ENCODE data around the gene TBC1D14.

Gene TBC1D14

DNA sequence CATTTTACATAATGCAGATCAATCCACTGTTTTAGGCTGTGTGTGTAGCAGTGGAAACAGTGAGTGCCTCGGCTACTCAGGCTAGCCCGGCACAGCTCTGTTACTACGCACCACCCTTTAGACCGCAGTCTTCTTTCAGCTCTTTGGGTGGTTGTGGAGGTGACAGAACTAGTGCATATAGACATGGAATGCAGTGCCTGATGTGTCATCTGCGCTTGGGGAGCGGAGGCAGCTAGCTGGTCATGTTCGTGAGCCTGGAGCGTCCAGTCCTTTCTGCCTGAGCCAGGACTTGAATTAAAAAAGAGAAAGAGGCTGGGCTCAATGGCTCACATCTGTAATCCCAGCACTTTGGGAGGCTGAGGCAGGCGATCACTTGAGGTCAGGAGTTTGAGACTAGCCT lies 4.8 kb downstream of the TBC1D14 start:
- H3K27me3 ChIP-seq (replicated peaks in 2 of 5; ENCODE audit: control insufficient read depth in 4 of 5, insufficient read depth in 5 of 5, low read length in 4 of 5), result no peaks in the 10 kb centered on the region
- no peaks in the 10 kb centered on the region for H3K36me3 ChIP-seq (ENCODE audit: control insufficient read depth in 4 of 4, insufficient read depth in 4 of 4, low read length in 3 of 4)
- H3K27ac ChIP-seq (ENCODE audit: insufficient read depth in 1 of 2, low read depth in 1 of 2, low read length in 2 of 2, poor library complexity in 1 of 2, severe bottlenecking in 2 of 2), result no peak overlapping the region
- peaks cover 19 to 86% (median 69%) of the 10 kb centered on the region in 4 experiments for H3K4me1 ChIP-seq (ENCODE audit: control extremely low read depth in 1 of 4, control insufficient read depth in 4 of 4, insufficient read depth in 4 of 4, low read length in 3 of 4)
- no peak for DNase-seq
- ChIA-PET CTCF (interaction anchor here (1.1 to 2.5 kb wide), 6 partner anchors 23 to 158 kb away, joined by 3 to 11 read pairs (median 4); no protein-coding TSS in a partner anchor), POLR2A (no interaction called here)
- H3K4me3 ChIP-seq (ENCODE audit: control insufficient read depth in 1 of 7, extremely low read depth in 1 of 7, insufficient read depth in 4 of 7, low read depth in 2 of 7, low read length in 6 of 7), result no peak overlapping the region
- 94% methylated on average over 5 of the region's 9 CpGs for WGBS (ENCODE audit: insufficient coverage)
- no peaks in the 10 kb centered on the region for H3K9me3 ChIP-seq (ENCODE audit: control extremely low read depth in 1 of 5, control insufficient read depth in 4 of 5, insufficient read depth in 2 of 5, low read depth in 1 of 5, low read length in 4 of 5)

DNA sequence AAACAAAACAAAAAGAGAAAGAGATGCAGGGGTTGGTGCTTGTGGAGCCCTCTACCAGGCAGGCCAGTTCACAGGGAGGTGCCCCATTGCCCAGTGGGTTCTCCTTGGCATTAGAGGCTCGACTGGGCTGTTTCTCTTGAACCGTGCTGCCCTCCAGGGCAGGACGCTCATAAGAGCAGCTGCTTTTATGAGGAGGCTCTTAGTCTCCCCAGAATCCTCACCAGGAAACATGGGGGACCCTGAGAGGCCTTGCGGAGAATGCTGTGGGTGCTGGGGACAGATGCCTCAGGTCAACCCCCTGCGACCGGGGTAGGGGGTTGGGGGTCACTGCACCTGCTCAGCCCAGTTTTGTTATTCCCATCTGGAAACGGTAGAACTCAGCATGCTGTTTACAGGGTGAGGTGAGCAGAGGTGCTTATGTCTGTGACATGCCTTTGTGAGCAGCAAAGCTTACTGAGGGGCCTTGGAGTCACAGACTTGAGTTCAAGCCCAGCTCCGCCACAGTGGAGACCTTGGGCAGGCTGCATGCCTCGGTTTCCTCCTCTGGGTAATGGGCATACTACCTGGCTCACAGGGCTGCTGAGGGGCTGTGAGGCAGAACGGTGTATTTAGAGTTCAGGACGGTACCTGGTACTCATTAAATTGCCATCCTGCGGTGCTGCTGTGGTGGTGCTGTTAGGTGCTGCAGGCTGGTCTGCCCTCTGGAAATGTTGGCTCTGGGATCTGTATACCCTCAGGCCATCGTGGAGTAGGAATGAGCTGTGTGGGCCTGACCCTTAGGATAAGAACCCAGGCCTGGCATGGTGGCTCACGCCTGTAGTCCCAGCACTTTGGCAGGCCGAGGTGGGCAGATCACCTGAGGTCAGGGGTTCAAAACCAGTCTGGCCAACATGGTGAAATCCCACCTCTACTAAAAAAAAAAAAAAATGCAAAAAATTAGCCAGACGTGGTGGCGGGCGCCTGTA lies 5.7 kb downstream of the TBC1D14 start:
- DNase-seq, result no peak
- 98% methylated on average over 9 of the region's 18 CpGs for WGBS (ENCODE audit: insufficient coverage)
- Histone ChIP-seq H3K36me3 (ENCODE audit: control insufficient read depth in 4 of 4, insufficient read depth in 4 of 4, low read length in 3 of 4) (no peaks in the 10 kb centered on the region), H3K4me1 (ENCODE audit: control extremely low read depth in 1 of 4, control insufficient read depth in 4 of 4, insufficient read depth in 4 of 4, low read length in 3 of 4) (peaks cover 19 to 89% (median 64%) of the 10 kb centered on the region in 4 experiments), H3K4me3 (ENCODE audit: control insufficient read depth in 1 of 7, extremely low read depth in 1 of 7, insufficient read depth in 4 of 7, low read depth in 2 of 7, low read length in 6 of 7) (peak overlapping the region in 1 of 7 experiments; percentile 13), H3K27me3 (replicated peaks in 2 of 5; ENCODE audit: control insufficient read depth in 4 of 5, insufficient read depth in 5 of 5, low read length in 4 of 5) (no peaks in the 10 kb centered on the region), H3K9me3 (ENCODE audit: control extremely low read depth in 1 of 5, control insufficient read depth in 4 of 5, insufficient read depth in 2 of 5, low read depth in 1 of 5, low read length in 4 of 5) (no peaks in the 10 kb centered on the region), H3K27ac (ENCODE audit: insufficient read depth in 1 of 2, low read depth in 1 of 2, low read length in 2 of 2, poor library complexity in 1 of 2, severe bottlenecking in 2 of 2) (peak overlapping the region in 1 of 2 experiments; percentile 74)
- POLR2A ChIA-PET, result no interaction called here
- CTCF ChIA-PET, result interaction anchor here (0.9 to 1.4 kb wide), 5 partner anchors 28 to 82 kb away, joined by 3 to 4 read pairs (median 3); no protein-coding TSS in a partner anchor

DNA sequence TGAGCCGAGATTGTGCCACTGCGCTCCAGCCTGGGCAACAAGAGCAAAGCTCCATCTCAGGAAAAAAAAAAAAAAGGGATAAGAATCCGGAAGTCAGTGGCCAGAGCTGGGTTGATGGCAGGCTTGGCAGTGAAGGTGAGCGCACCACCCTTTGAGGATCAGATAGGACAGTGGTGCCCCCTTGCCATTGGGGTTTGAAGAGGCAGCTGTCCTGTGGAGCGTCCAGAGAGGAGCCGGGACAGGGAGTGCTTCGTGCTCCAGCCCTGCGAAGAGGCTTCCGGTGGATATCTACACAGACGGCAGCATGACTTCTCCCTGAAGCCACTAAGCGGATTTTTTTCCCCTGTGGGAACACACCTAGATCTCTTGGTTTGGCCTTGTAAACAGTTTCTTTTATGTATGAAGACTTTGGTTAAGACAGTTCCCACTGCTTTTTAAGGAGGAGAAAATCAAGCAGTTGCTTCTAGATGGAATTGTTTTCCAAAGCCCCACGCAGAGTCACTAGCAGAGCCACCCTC lies 6.5 kb downstream of the TBC1D14 start:
- H3K4me1 ChIP-seq (ENCODE audit: control extremely low read depth in 1 of 4, control insufficient read depth in 4 of 4, insufficient read depth in 4 of 4, low read length in 3 of 4), result peaks cover 19 to 87% (median 56%) of the 10 kb centered on the region in 4 experiments
- peak overlapping the region; percentile 61 to 74 for H3K27ac ChIP-seq (ENCODE audit: insufficient read depth in 1 of 2, low read depth in 1 of 2, low read length in 2 of 2, poor library complexity in 1 of 2, severe bottlenecking in 2 of 2)
- ChIA-PET POLR2A (no interaction called here), CTCF (interaction anchor here (0.9 to 1.3 kb wide), 5 partner anchors 14 to 81 kb away, joined by 3 to 4 read pairs (median 4); no protein-coding TSS in a partner anchor)
- no peaks in the 10 kb centered on the region for H3K36me3 ChIP-seq (ENCODE audit: control insufficient read depth in 4 of 4, insufficient read depth in 4 of 4, low read length in 3 of 4)
- H3K4me3 ChIP-seq (ENCODE audit: control insufficient read depth in 1 of 7, extremely low read depth in 1 of 7, insufficient read depth in 4 of 7, low read depth in 2 of 7, low read length in 6 of 7), result peak overlapping the region in 3 of 7 experiments; percentile 4 to 20 (median 4)
- 97% methylated on average over 11 of the region's 12 CpGs for WGBS (ENCODE audit: insufficient coverage)
- H3K27me3 ChIP-seq (replicated peaks in 2 of 5; ENCODE audit: control insufficient read depth in 4 of 5, insufficient read depth in 5 of 5, low read length in 4 of 5), result no peaks in the 10 kb centered on the region
- no peaks in the 10 kb centered on the region for H3K9me3 ChIP-seq (ENCODE audit: control extremely low read depth in 1 of 5, control insufficient read depth in 4 of 5, insufficient read depth in 2 of 5, low read depth in 1 of 5, low read length in 4 of 5)
- no peak for DNase-seq

DNA sequence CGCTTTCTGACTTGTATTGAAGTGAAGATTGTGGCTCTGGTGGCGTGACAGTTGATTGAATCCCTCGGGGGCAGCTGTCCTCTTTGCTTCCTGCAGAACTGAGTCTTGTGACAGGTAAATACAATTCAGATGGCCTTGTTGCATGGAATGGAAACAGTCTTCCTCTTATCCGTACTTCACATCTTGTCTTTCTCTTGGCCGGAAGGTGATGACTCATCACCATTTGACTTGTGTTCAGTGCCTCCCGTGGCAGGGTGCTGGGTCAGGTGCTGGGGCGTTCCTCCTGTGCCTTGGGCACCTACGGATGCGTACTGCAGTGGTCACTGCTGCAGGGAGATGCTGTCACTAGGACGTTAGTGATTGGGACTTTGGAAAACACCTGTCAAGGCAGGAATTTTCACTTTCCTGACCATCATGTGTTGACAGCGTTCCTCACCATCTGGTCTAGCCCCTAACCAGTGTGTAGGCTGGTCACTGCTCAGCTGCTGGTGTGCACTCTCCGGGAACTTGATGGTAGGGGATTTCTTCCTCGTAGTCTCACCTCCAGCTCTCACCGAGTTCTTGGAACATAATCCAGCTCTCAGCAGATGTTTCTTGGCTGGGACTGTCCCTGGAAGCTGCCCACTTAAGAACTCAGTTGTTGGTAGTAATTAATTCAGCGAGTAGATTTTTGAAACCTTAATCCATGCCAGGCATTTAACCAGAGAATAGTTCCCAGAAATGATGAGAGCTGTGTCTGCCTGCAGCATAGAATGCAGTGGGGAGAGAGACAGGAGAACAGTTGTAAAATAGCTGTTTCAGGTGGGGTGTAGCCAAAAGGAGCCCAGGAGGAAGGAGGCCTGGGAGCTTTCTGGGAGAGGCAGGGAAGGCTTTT lies 7.2 kb downstream of the TBC1D14 start:
- Histone ChIP-seq H3K4me1 (ENCODE audit: control extremely low read depth in 1 of 4, control insufficient read depth in 4 of 4, insufficient read depth in 4 of 4, low read length in 3 of 4) (peaks cover 19 to 83% (median 51%) of the 10 kb centered on the region in 4 experiments), H3K4me3 (ENCODE audit: control insufficient read depth in 1 of 7, extremely low read depth in 1 of 7, insufficient read depth in 4 of 7, low read depth in 2 of 7, low read length in 6 of 7) (peak overlapping the region in 3 of 7 experiments; percentile 17 to 28 (median 20))
- DNase-seq, result peak; percentile 64 to 95 (median 90)

DNA sequence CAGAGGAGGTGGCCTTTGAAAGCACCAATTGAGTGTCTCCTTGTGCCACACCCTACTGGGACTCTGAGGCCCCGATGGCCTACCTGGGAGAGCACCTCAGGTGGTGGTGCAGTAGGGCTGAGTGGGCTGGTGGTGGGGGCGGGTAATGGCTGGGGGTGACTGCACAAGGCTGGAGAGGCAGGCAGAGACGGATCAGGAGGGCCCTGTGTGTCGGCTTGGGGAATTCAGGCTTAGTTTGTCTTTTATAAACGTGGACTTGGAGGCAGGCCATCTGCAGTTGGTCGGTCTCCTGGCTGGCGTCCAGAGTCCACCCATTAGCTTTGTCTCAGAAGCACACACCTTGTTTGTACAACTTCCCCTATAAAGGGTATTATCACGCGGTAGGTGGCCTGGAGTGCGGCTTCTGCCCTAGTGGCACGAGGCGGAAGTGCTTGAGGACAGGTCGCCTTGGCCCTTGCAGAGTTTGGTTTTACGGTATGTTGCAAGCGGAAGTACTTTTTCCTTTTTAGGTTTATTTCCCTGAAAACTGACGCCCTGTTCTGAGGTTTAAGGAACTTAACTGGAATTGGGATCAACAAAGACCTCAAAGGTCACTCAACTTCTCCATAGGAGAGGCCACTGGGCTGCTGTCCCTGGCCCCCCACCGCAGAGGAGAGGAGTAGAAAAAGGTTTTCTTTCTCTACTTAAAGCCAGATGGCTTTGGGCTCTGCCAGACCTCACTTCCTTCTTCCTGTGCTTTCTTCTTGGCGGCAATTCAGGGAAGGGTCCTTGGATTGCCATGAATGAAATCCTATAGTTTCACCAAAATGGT lies 8.0 kb downstream of the TBC1D14 start:
- Histone ChIP-seq H3K27ac (ENCODE audit: insufficient read depth in 1 of 2, low read depth in 1 of 2, low read length in 2 of 2, poor library complexity in 1 of 2, severe bottlenecking in 2 of 2) (peak overlapping the region; percentile 27 to 74), H3K4me1 (ENCODE audit: control extremely low read depth in 1 of 4, control insufficient read depth in 4 of 4, insufficient read depth in 4 of 4, low read length in 3 of 4) (peaks cover 19 to 79% (median 48%) of the 10 kb centered on the region in 4 experiments), H3K9me3 (ENCODE audit: control extremely low read depth in 1 of 5, control insufficient read depth in 4 of 5, insufficient read depth in 2 of 5, low read depth in 1 of 5, low read length in 4 of 5) (no peaks in the 10 kb centered on the region), H3K27me3 (replicated peaks in 2 of 5; ENCODE audit: control insufficient read depth in 4 of 5, insufficient read depth in 5 of 5, low read length in 4 of 5) (no peaks in the 10 kb centered on the region), H3K4me3 (ENCODE audit: control insufficient read depth in 1 of 7, extremely low read depth in 1 of 7, insufficient read depth in 4 of 7, low read depth in 2 of 7, low read length in 6 of 7) (peak overlapping the region in 3 of 7 experiments; percentile 17 to 35 (median 28)), H3K36me3 (ENCODE audit: control insufficient read depth in 4 of 4, insufficient read depth in 4 of 4, low read length in 3 of 4) (peaks cover 0 to 9% (median 0%) of the 10 kb centered on the region in 4 experiments)
- 28% methylated on average over 12 of the region's 18 CpGs for WGBS (ENCODE audit: insufficient coverage)
- peak; percentile 77 to 93 (median 91) for DNase-seq
- ChIA-PET POLR2A (no interaction called here), CTCF (interaction anchor here (0.8 to 1.6 kb wide), 8 partner anchors 9 to 44 kb away, joined by 3 to 9 read pairs (median 4); no protein-coding TSS in a partner anchor)

More for the DNA sequence above, 7.2 kb downstream of the TBC1D14 start:
- ChIA-PET CTCF (interaction anchor here (0.6 to 1.6 kb wide), 9 partner anchors 10 to 149 kb away, joined by 3 to 9 read pairs (median 4); no protein-coding TSS in a partner anchor), POLR2A (no interaction called here)
- whole genome bisulfite sequencing (ENCODE audit: insufficient coverage), result 54% methylated on average over 14 of the region's 15 CpGs
- peak overlapping the region; percentile 27 to 74 for H3K27ac ChIP-seq (ENCODE audit: insufficient read depth in 1 of 2, low read depth in 1 of 2, low read length in 2 of 2, poor library complexity in 1 of 2, severe bottlenecking in 2 of 2)
- peaks cover 0 to under 1% (median 0%) of the 10 kb centered on the region in 4 experiments for H3K36me3 ChIP-seq (ENCODE audit: control insufficient read depth in 4 of 4, insufficient read depth in 4 of 4, low read length in 3 of 4)
- H3K9me3 ChIP-seq (ENCODE audit: control extremely low read depth in 1 of 5, control insufficient read depth in 4 of 5, insufficient read depth in 2 of 5, low read depth in 1 of 5, low read length in 4 of 5), result no peaks in the 10 kb centered on the region
- no peaks in the 10 kb centered on the region for H3K27me3 ChIP-seq (replicated peaks in 2 of 5; ENCODE audit: control insufficient read depth in 4 of 5, insufficient read depth in 5 of 5, low read length in 4 of 5)

DNA sequence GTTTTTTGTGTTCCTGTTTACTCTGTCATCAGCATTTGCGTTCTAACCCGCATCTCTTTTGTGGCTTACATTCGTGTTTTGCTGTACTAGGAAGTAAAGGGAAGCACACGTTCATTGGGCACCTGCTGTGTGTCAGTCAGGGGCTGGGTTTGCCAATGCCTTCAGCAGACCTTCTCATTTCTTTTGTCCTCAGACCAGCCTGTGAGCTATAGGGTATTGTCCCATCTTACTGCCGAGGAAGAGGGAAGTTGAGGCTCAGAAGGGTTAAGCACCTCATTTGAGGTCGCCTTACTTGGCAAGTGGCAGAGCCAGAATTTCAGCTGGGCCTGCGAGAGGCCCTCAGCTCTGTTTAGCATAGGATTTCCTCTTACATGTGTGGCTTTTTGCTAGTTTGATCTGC lies 8.7 kb downstream of the TBC1D14 start:
- H3K4me1 ChIP-seq (ENCODE audit: control extremely low read depth in 1 of 4, control insufficient read depth in 4 of 4, insufficient read depth in 4 of 4, low read length in 3 of 4), result peaks cover 19 to 73% (median 47%) of the 10 kb centered on the region in 4 experiments
- no peaks in the 10 kb centered on the region for H3K9me3 ChIP-seq (ENCODE audit: control extremely low read depth in 1 of 5, control insufficient read depth in 4 of 5, insufficient read depth in 2 of 5, low read depth in 1 of 5, low read length in 4 of 5)
- ChIA-PET POLR2A (no interaction called here), CTCF (interaction anchor here (0.8 to 1.3 kb wide), 3 partner anchors 11 to 73 kb away, joined by 3 to 4 read pairs (median 3); no protein-coding TSS in a partner anchor)
- peak overlapping the region; percentile 22 to 74 for H3K27ac ChIP-seq (ENCODE audit: insufficient read depth in 1 of 2, low read depth in 1 of 2, low read length in 2 of 2, poor library complexity in 1 of 2, severe bottlenecking in 2 of 2)
- no peaks in the 10 kb centered on the region for H3K27me3 ChIP-seq (replicated peaks in 2 of 5; ENCODE audit: control insufficient read depth in 4 of 5, insufficient read depth in 5 of 5, low read length in 4 of 5)
- DNase-seq, result peak in 2 of 3 donors; percentile 60 to 73
- H3K36me3 ChIP-seq (ENCODE audit: control insufficient read depth in 4 of 4, insufficient read depth in 4 of 4, low read length in 3 of 4), result peaks cover 0 to 13% (median 2%) of the 10 kb centered on the region in 4 experiments
- H3K4me3 ChIP-seq (ENCODE audit: control insufficient read depth in 1 of 7, extremely low read depth in 1 of 7, insufficient read depth in 4 of 7, low read depth in 2 of 7, low read length in 6 of 7), result peak overlapping the region in 1 of 7 experiments; percentile 35
- WGBS (ENCODE audit: insufficient coverage), result 9% methylated on average over 7 of the region's 7 CpGs

Measured in common myeloid progenitor, CD34-positive (primary cell).